ENCODE data around the gene OR4D2.

GRCh38 chr17:58217766-58218165, 51.0 kb downstream of the OR4D2 start:
- TF ChIP-seq, protein P1, sequence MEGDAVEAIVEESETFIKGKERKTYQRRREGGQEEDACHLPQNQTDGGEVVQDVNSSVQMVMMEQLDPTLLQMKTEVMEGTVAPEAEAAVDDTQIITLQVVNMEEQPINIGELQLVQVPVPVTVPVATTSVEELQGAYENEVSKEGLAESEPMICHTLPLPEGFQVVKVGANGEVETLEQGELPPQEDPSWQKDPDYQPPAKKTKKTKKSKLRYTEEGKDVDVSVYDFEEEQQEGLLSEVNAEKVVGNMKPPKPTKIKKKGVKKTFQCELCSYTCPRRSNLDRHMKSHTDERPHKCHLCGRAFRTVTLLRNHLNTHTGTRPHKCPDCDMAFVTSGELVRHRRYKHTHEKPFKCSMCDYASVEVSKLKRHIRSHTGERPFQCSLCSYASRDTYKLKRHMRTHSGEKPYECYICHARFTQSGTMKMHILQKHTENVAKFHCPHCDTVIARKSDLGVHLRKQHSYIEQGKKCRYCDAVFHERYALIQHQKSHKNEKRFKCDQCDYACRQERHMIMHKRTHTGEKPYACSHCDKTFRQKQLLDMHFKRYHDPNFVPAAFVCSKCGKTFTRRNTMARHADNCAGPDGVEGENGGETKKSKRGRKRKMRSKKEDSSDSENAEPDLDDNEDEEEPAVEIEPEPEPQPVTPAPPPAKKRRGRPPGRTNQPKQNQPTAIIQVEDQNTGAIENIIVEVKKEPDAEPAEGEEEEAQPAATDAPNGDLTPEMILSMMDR (IDR thresholded peaks at IDR 0.05) = no peak
- TF ChIP-seq POLR2A (IDR thresholded peaks at IDR 0.05) = no peak
